ENCODE measurements around the gene MYO16. TPM values are rescaled to one million over a fixed set of nuclear protein-coding genes. Genes with fewer than 3 reads are reported as not detected.
A peak's percentile ranks its signal among the peaks of the same experiment; 100 is the strongest.

Gene MYO16
- total RNA-seq, 1 donor from 2014 or later, result 0.04 TPM

GRCh38 chr13:109135018-109135417 lies 505.6 kb downstream of the MYO16 start:
- ATAC-seq, result no peak

- ATAC-seq, result no peak
Observed at GRCh38 chr13:109136873-109137272, 507.5 kb downstream of the MYO16 start.

- ATAC-seq, result no peak
Observed at GRCh38 chr13:109139346-109139745, 509.9 kb downstream of the MYO16 start.

- ATAC-seq, result no peak
Observed at GRCh38 chr13:109140054-109140453, 510.6 kb downstream of the MYO16 start.

- no peak for ATAC-seq
Observed at GRCh38 chr13:109140479-109141349, 511.3 kb downstream of the MYO16 start.

GRCh38 chr13:109141706-109142105 lies 512.3 kb downstream of the MYO16 start:
- ATAC-seq, result no peak

- no peak for ATAC-seq
Observed at GRCh38 chr13:109144693-109145437, 515.5 kb downstream of the MYO16 start.

- peak; percentile 64 for ATAC-seq
Observed at GRCh38 chr13:109145631-109146030, 516.2 kb downstream of the MYO16 start.

GRCh38 chr13:109146393-109146792 lies 517.0 kb downstream of the MYO16 start:
- ATAC-seq, result no peak

GRCh38 chr13:109146912-109147647 lies 517.7 kb downstream of the MYO16 start:
- ATAC-seq, result peak; percentile 44

GRCh38 chr13:109148243-109148642 lies 518.8 kb downstream of the MYO16 start:
- peak; percentile 77 for ATAC-seq

GRCh38 chr13:109150696-109151095 lies 521.3 kb downstream of the MYO16 start:
- ATAC-seq, result no peak

- peak; percentile 79 for ATAC-seq
Observed at GRCh38 chr13:109151255-109151654, 521.8 kb downstream of the MYO16 start.

GRCh38 chr13:109151696-109152095 lies 522.3 kb downstream of the MYO16 start:
- no peak for ATAC-seq

GRCh38 chr13:109152311-109152820 lies 523.0 kb downstream of the MYO16 start:
- ATAC-seq, result no peak

- no peak for ATAC-seq
Observed at GRCh38 chr13:109152941-109153340, 523.5 kb downstream of the MYO16 start.

GRCh38 chr13:109154146-109154545 lies 524.7 kb downstream of the MYO16 start:
- ATAC-seq, result no peak

- no peak for ATAC-seq
Observed at GRCh38 chr13:109154546-109154945, 525.1 kb downstream of the MYO16 start.

- no peak for ATAC-seq
Observed at GRCh38 chr13:109154966-109155761, 525.8 kb downstream of the MYO16 start.

- peak; percentile 41 for ATAC-seq
Observed at GRCh38 chr13:109156181-109156935, 526.9 kb downstream of the MYO16 start.

- no peak for ATAC-seq
Observed at GRCh38 chr13:109157275-109157674, 527.9 kb downstream of the MYO16 start.
